Liver (tissue), 3 donors: Measurements from ENCODE around the gene SPATC1L.

ENCODE experiments used
- ATF3 ChIP-seq: IDR thresholded peaks from 2 replicates; pipeline ENCODE4 v1.6.1; 2016; ENCODE audit warnings: antibody characterized with exemption
- CTCF ChIP-seq: fragments of 150-350 bp; IDR thresholded peaks from 2 replicates; pipeline ENCODE4 v1.5.1; 2017; ENCODE audit warnings: improper control_type of control experiment, low read depth, low read length; ENCODE audit not compliant: missing input control
- EGR1 ChIP-seq, 2 donors: IDR thresholded peaks; 2 replicates each; pipeline ENCODE4 v1.6.1; 2016 to 2018; ENCODE audit warnings: antibody characterized with exemption in 2 of 2, low read depth in 2 of 2
- FOXA1 ChIP-seq: IDR thresholded peaks from 2 replicates; pipeline ENCODE4 v1.6.1; 2016; ENCODE audit warnings: antibody characterized with exemption
- GABPA ChIP-seq, 2 donors: IDR thresholded peaks in 1 of 2; conservative IDR thresholded peaks in 1 of 2; 2 replicates each; pipeline ENCODE4 v1.6.1; 2016; ENCODE audit warnings: antibody characterized with exemption in 2 of 2, mild to moderate bottlenecking in 1 of 2, moderate library complexity in 1 of 2
- JUND ChIP-seq, 2 donors: IDR thresholded peaks; 2 replicates each; pipeline ENCODE4 v1.6.1; 2016; ENCODE audit warnings: antibody characterized with exemption in 2 of 2
- MAX ChIP-seq: IDR thresholded peaks from 2 replicates; pipeline ENCODE4 v1.6.1; 2016; ENCODE audit warnings: antibody characterized with exemption
- RAD21 ChIP-seq, 2 donors: IDR thresholded peaks; 2 replicates each; pipeline ENCODE4 v1.6.1; 2016; ENCODE audit warnings: antibody characterized with exemption in 2 of 2, mild to moderate bottlenecking in 2 of 2
- REST ChIP-seq: IDR thresholded peaks from 2 replicates; pipeline ENCODE4 v1.6.1; 2016; ENCODE audit warnings: antibody characterized with exemption, mild to moderate bottlenecking
- RXRA ChIP-seq, 2 donors: IDR thresholded peaks; 2 replicates each; pipeline ENCODE4 v1.6.1; 2017 to 2018; ENCODE audit warnings: antibody characterized with exemption in 2 of 2, mild to moderate bottlenecking in 1 of 2
- SP1 ChIP-seq: IDR thresholded peaks from 2 replicates; pipeline ENCODE4 v1.6.1; 2018; ENCODE audit warnings: antibody characterized with exemption, mild to moderate bottlenecking
- TAF1 ChIP-seq: conservative IDR thresholded peaks from 2 replicates; pipeline ENCODE4 v1.6.1; 2016; ENCODE audit warnings: antibody characterized with exemption, mild to moderate bottlenecking
- YY1 ChIP-seq: IDR thresholded peaks from 2 replicates; pipeline ENCODE4 v1.6.1; 2016; ENCODE audit warnings: antibody characterized with exemption, mild to moderate bottlenecking
- ZBTB33 ChIP-seq: IDR thresholded peaks from 2 replicates; pipeline ENCODE4 v1.6.1; 2016; ENCODE audit warnings: antibody characterized with exemption
- donor health status: healthy.
- donor health status: healthy.

- TF ChIP-seq CTCF: no peak
- no peak for TF ChIP-seq GABPA (IDR thresholded peaks at IDR 0.05 in 1 of 2, conservative IDR thresholded peaks at IDR 0.05 in 1 of 2)
- no peak for TF ChIP-seq RAD21 (IDR thresholded peaks at IDR 0.05)
- TF ChIP-seq TAF1: no peak
- TF ChIP-seq JUND (IDR thresholded peaks at IDR 0.05): no peak
- no peak for TF ChIP-seq ATF3
- no peak for TF ChIP-seq EGR1 (IDR thresholded peaks at IDR 0.05; ENCODE audit: low read depth in 2 of 2)
- no peak for TF ChIP-seq YY1
- TF ChIP-seq MAX: no peak
- no peak for TF ChIP-seq RXRA (IDR thresholded peaks at IDR 0.05)
- no peak for TF ChIP-seq ZBTB33
- no peak for TF ChIP-seq SP1
- no peak for TF ChIP-seq FOXA1
- TF ChIP-seq REST: no peak
Measured at GRCh38 chr21:46122237-46122671, 62.0 kb downstream of the SPATC1L start.
